WTC11 (cell line): ENCODE measurements around the gene IFT122. TPM values are rescaled to one million over a fixed set of nuclear protein-coding genes. Genes with fewer than 3 reads are reported as not detected.
"Not testable (repeated sequence)": the region's sequence is repeated elsewhere in the genome, so short reads cannot be mapped to it uniquely, and the experiment has no call there.

Source experiments
- ATAC-seq: fragments of 200-7000 bp; cut with Tn5 transposase; 2 replicates; pipeline ENCODE4 v1.10.0; 2021; ENCODE audit warnings: mild to moderate bottlenecking, moderate library complexity
- CTCF ChIA-PET: fragments of 300-600 bp; sonication (Branson Sonifier 250); formaldehyde crosslinking; loops from one replicate; lab custom pipeline; 2021; ENCODE audit warnings: antibody characterized with exemption; lab: Charles Lee
- POLR2A ChIA-PET: fragments of 350-600 bp; sonication (Branson Sonifier 250); formaldehyde crosslinking; loops from one replicate; lab custom pipeline; 2021; ENCODE audit warnings: antibody characterized with exemption; lab: Charles Lee
- DNase-seq: peaks from one replicate; pipeline ENCODE4 v3.0.0; 2021; ENCODE audit warnings: low spot score
- H3K27ac Mint-ChIP-seq: 2 replicates; pipeline ENCODE4 v1.8.0; 2021; ENCODE audit warnings: mixed read lengths
- H3K27me3 Mint-ChIP-seq: 2 replicates; pipeline ENCODE4 v1.8.0; 2021; ENCODE audit warnings: low read depth, mild to moderate bottlenecking, moderate library complexity, mixed read lengths
- H3K36me3 Mint-ChIP-seq: 2 replicates; pipeline ENCODE4 v1.8.0; 2021; ENCODE audit warnings: mixed read lengths
- H3K4me1 Mint-ChIP-seq: 2 replicates; pipeline ENCODE4 v1.8.0; 2022; ENCODE audit warnings: mixed read lengths
- H3K4me3 Mint-ChIP-seq: 2 replicates; pipeline ENCODE4 v1.8.0; 2021; ENCODE audit warnings: mild to moderate bottlenecking, moderate library complexity, mixed read lengths
- H3K9me3 Mint-ChIP-seq: 2 replicates; pipeline ENCODE4 v1.8.0; 2021; ENCODE audit warnings: mixed read lengths
- AFF4 ChIP-seq: sonication (generic); formaldehyde crosslinking; IDR thresholded peaks from 2 replicates; pipeline ENCODE4 v1.8.1; 2023; ENCODE audit warnings: mild to moderate bottlenecking, missing genetic modification reagents, borderline replicate concordance
- AR ChIP-seq: fragments of 250-450 bp; sonication (Bioruptor Pico); IDR thresholded peaks from 2 replicates; pipeline ENCODE4 v1.9.0; 2021; ENCODE audit warnings: mild to moderate bottlenecking
- ATF2 ChIP-seq: sonication (generic); formaldehyde crosslinking; IDR thresholded peaks from 2 replicates; pipeline ENCODE4 v1.8.1; 2022; ENCODE audit warnings: low read depth, missing genetic modification reagents, borderline replicate concordance
- CDX4 ChIP-seq: fragments of 250-450 bp; sonication (Bioruptor Pico); IDR thresholded peaks from 2 replicates; pipeline ENCODE4 v1.9.0; 2021; ENCODE audit warnings: moderate library complexity, mild to moderate bottlenecking, inconsistent platforms, borderline replicate concordance
- JAZF1 ChIP-seq: fragments of 250-450 bp; sonication (Bioruptor Pico); IDR thresholded peaks from 2 replicates; pipeline ENCODE4 v1.9.0; 2021; ENCODE audit warnings: moderate library complexity, mild to moderate bottlenecking, inconsistent platforms
- JUN ChIP-seq: sonication (generic); formaldehyde crosslinking; IDR thresholded peaks from 2 replicates; pipeline ENCODE4 v1.8.0; 2023; ENCODE audit warnings: mild to moderate bottlenecking, missing genetic modification reagents
- PRRX2 ChIP-seq: fragments of 250-450 bp; sonication (Bioruptor Pico); IDR thresholded peaks from 2 replicates; pipeline ENCODE4 v1.8.0; 2021; ENCODE audit warnings: mild to moderate bottlenecking
- RORB ChIP-seq: fragments of 250-450 bp; sonication (Bioruptor Pico); IDR thresholded peaks from 2 replicates; pipeline ENCODE4 v1.9.0; 2021; ENCODE audit warnings: mild to moderate bottlenecking
- SP1 ChIP-seq: sonication (generic); formaldehyde crosslinking; conservative IDR thresholded peaks from 2 replicates; pipeline ENCODE4 v1.8.1; 2022; ENCODE audit warnings: missing genetic modification reagents
- USF1 ChIP-seq: sonication (generic); formaldehyde crosslinking; IDR thresholded peaks from 2 replicates; pipeline ENCODE4 v1.8.0; 2022; ENCODE audit warnings: mild to moderate bottlenecking, missing genetic modification reagents
- USF2 ChIP-seq: sonication (generic); formaldehyde crosslinking; IDR thresholded peaks from 2 replicates; pipeline ENCODE4 v1.8.1; 2023; ENCODE audit warnings: mild to moderate bottlenecking, missing genetic modification reagents, moderate library complexity
- ZNF121 ChIP-seq: sonication (generic); formaldehyde crosslinking; IDR thresholded peaks from 2 replicates; pipeline ENCODE4 v1.8.0; 2023; ENCODE audit warnings: missing genetic modification reagents
- ZNF512 ChIP-seq: sonication (generic); formaldehyde crosslinking; IDR thresholded peaks from 2 replicates; pipeline ENCODE4 v1.8.1; 2022; ENCODE audit warnings: missing genetic modification reagents, borderline replicate concordance
- total RNA-seq: library from RNA; stranded (reverse); gene quantifications from 3 replicates; pipeline ENCODE4 v1.2.3, GENCODE V29; 2021

The IFT122 gene
- total RNA-seq, 1 experiment from 2014 or later, result 22.8 TPM

- TF ChIP-seq ATF2 (CRISPR knock-in tag), result no peak
- no peak for TF ChIP-seq AR
- TF ChIP-seq, all 79 proteins: peak for 0
Measured at GRCh38 chr3:129476586-129476985, 36.6 kb downstream of the IFT122 start (continued).

- H3K27ac Mint-ChIP-seq, POLR2A ChIA-PET, H3K4me3 Mint-ChIP-seq, H3K27me3 Mint-ChIP-seq, H3K9me3 Mint-ChIP-seq, ATAC-seq, DNase-seq: not testable (repeated sequence)
- Mint-ChIP-seq H3K4me1 (peaks cover 31% of the 10 kb centered on the region), H3K36me3 (peaks cover 19% of the 10 kb centered on the region; the same call in 1 of the 2 replicates)
- CTCF ChIA-PET, result interaction anchor here (0.6 to 2.2 kb wide), 2 partner anchors 9 to 127 kb away, joined by 3 to 6 read pairs; no protein-coding TSS in a partner anchor
Measured at GRCh38 chr3:129481225-129481765, 41.3 kb downstream of the IFT122 start.

GRCh38 chr3:129481766-129482332, 41.8 kb downstream of the IFT122 start:
- no peaks in the 10 kb centered on the region for H3K27me3 Mint-ChIP-seq
- H3K27ac Mint-ChIP-seq, result peak overlapping the region; percentile 79
- ChIA-PET POLR2A (interaction anchor here (0.5 kb wide), 1 partner anchor 63 kb away, joined by 4 read pairs; no protein-coding TSS in a partner anchor), CTCF (interaction anchor here (0.6 to 2.2 kb wide), 9 partner anchors 8 to 256 kb away, joined by 3 to 12 read pairs (median 5); partner anchors contain the start of genes IFT122 and MBD4)
- no peaks in the 10 kb centered on the region for H3K9me3 Mint-ChIP-seq
- H3K4me3 Mint-ChIP-seq, result no peak overlapping the region
- DNase-seq (no peak), ATAC-seq (no peak)
- H3K4me1 Mint-ChIP-seq, result peaks cover 37% of the 10 kb centered on the region
- TF ChIP-seq SP1 (CRISPR knock-in tag) (no peak), AFF4 (CRISPR knock-in tag) (no peak), RORB (no peak), USF1 (no peak)
- peaks cover 19% of the 10 kb centered on the region; the same call in 1 of the 2 replicates for H3K36me3 Mint-ChIP-seq

GRCh38 chr3:129482721-129483120, 42.7 kb downstream of the IFT122 start:
- peaks cover 15% of the 10 kb centered on the region; the same call in 1 of the 2 replicates for H3K36me3 Mint-ChIP-seq
- ChIA-PET POLR2A (interaction anchor here (0.5 kb wide), 1 partner anchor 62 kb away, joined by 4 read pairs; no protein-coding TSS in a partner anchor), CTCF (interaction anchor here (0.6 to 1.7 kb wide), 21 partner anchors 20 to 492 kb away, joined by 3 to 12 read pairs (median 3); partner anchors contain the start of genes IFT122, MBD4 and TRH)
- DNase-seq (peak; percentile 54), ATAC-seq (peak; percentile 72)
- no peak overlapping the region for H3K27ac Mint-ChIP-seq
- H3K9me3 Mint-ChIP-seq, result no peaks in the 10 kb centered on the region
- peaks cover 45% of the 10 kb centered on the region for H3K4me1 Mint-ChIP-seq
- H3K27me3 Mint-ChIP-seq, result no peaks in the 10 kb centered on the region
- H3K4me3 Mint-ChIP-seq, result no peak overlapping the region
- TF ChIP-seq ZNF121, result no peak
- no peak for TF ChIP-seq JAZF1 (CRISPR knock-in tag)
- TF ChIP-seq PRRX2, result no peak
- no peak for TF ChIP-seq CDX4
- no peak for TF ChIP-seq USF2 (CRISPR knock-in tag)
- no peak for TF ChIP-seq SP1 (CRISPR knock-in tag)
- no peak for TF ChIP-seq JUN (CRISPR knock-in tag)
- no peak for TF ChIP-seq ZNF512 (CRISPR knock-in tag)
